ENCODE results near the gene FCMR. TPM values are rescaled to one million over a fixed set of nuclear protein-coding genes. Genes with fewer than 3 reads are reported as not detected.

Gene FCMR
- total and polyA plus RNA-seq, 10 of the 15 experiments (the other 5 are each of a cell fraction or from before 2014, with no cell fraction given): 79.7 to 245 (median 123) TPM

GRCh38 chr1:206925106-206925736 lies 3.5 kb upstream of the FCMR start (continued):
- TF ChIP-seq PRDM15 (CRISPR knock-in tag; IDR thresholded peaks at IDR 0.05): no peak
- TF ChIP-seq DPF2 (IDR thresholded peaks at IDR 0.05): 0 out of 2 replicates have a peak, but pooled peaks have one; percentile 72
- TF ChIP-seq ZNF217 (IDR thresholded peaks at IDR 0.05): no peak
- TF ChIP-seq BMI1 (IDR thresholded peaks at IDR 0.05; ENCODE audit: borderline replicate concordance): peak; percentile 58; the same call in 1 of the 2 replicates
- no peak for TF ChIP-seq BRCA1 (IDR thresholded peaks at IDR 0.05; ENCODE audit: low read depth, low read length)
- TF ChIP-seq SUZ12 (IDR thresholded peaks at IDR 0.05; ENCODE audit: unreplicated experiment): no peak
- 0 out of 2 replicates have a peak, but pooled peaks have one; percentile 14 for TF ChIP-seq TCF12 (IDR thresholded peaks at IDR 0.05; ENCODE audit: low read depth, low read length)
- no peak for TF ChIP-seq IRF5 (IDR thresholded peaks at IDR 0.05; ENCODE audit: borderline replicate concordance)
- TF ChIP-seq ETV6 (conservative IDR thresholded peaks at IDR 0.05 in 1 of 2, IDR thresholded peaks at IDR 0.05 in 1 of 2; ENCODE audit: borderline replicate concordance in 1 of 2, low read depth in 1 of 2): no peak; a peak in 1 of 4 replicates
- no peak for TF ChIP-seq TCF7 (IDR thresholded peaks at IDR 0.05; ENCODE audit: borderline replicate concordance)
- TF ChIP-seq NKRF (conservative IDR thresholded peaks at IDR 0.05): no peak
- no peak for TF ChIP-seq EGR1 (IDR thresholded peaks at IDR 0.05; ENCODE audit: borderline replicate concordance in 1 of 2, low read depth in 2 of 2, low read length in 2 of 2)
- TF ChIP-seq MEF2A (IDR thresholded peaks at IDR 0.05; ENCODE audit: insufficient read depth, low read depth, low read length): no peak
- no peak; the same call in 1 of the 2 replicates for TF ChIP-seq EED (IDR thresholded peaks at IDR 0.05; ENCODE audit: low read depth)
- no peak for TF ChIP-seq NFXL1 (IDR thresholded peaks at IDR 0.05; ENCODE audit: borderline replicate concordance)
- peak; percentile 98 for TF ChIP-seq MEF2B (IDR thresholded peaks at IDR 0.05; ENCODE audit: partially characterized antibody, poor library complexity, severe bottlenecking)
- no peak; the same call in none of the 2 replicates for TF ChIP-seq BCL11A (IDR thresholded peaks at IDR 0.05; ENCODE audit: low read depth, low read length)
- TF ChIP-seq CEBPZ (IDR thresholded peaks at IDR 0.05; ENCODE audit: low read depth, low read length): no peak
- TF ChIP-seq YY1 (IDR thresholded peaks at IDR 0.05; ENCODE audit: low read depth, low read length): peak; percentile 88

Measured in GM12878 (cell line).